ENCODE measurements around the gene ST14.

DNA sequence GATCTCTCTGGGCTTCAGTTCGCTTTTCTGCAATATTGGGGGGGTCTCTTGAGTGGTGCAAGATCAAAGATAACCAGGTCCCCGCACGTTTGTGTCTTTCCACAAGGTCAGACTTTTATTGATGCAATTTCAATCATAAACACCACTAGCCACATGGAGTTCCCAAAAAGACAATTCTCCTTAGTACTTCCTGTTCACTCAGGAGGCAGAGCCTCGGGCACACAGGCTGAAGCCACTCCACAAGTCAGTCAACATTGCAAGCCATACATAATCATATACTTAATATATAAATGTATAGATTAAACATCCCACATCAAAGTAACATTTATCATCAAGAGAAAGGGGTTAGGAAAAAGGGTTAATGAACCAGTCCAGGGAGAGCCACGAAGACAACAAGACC lies 12.0 kb downstream of the ST14 start:
- TF ChIP-seq CTCF (optimal IDR thresholded peaks at IDR 0.05 in 1 of 3, IDR thresholded peaks at IDR 0.05 in 1 of 3, conservative IDR thresholded peaks at IDR 0.05 in 1 of 3; ENCODE audit: extremely low read depth in 1 of 3, insufficient read depth in 2 of 3, low read length in 3 of 3) (no peak), EZH2 (IDR thresholded peaks at IDR 0.05; ENCODE audit: low read length) (no peak)

Measured in keratinocyte (primary cell).